SK-N-SH (cell line): ENCODE results near the gene TSHZ2.

Experiments
- CTCF ChIP-seq: fragments of 200-600 bp; sonication (generic); IDR thresholded peaks from 2 replicates; pipeline ENCODE4 v1.6.1; 2017; ENCODE audit warnings: antibody characterized with exemption, mild to moderate bottlenecking, moderate library complexity
- FOSL2 ChIP-seq: IDR thresholded peaks from 2 replicates; pipeline ENCODE4 v1.4.0; 2012; ENCODE audit warnings: low read depth, mild to moderate bottlenecking, moderate library complexity, borderline replicate concordance
- JUND ChIP-seq: IDR thresholded peaks from 2 replicates; pipeline ENCODE4 v1.4.0; 2012
- MXI1 ChIP-seq: IDR thresholded peaks from 2 replicates; pipeline ENCODE4 v1.6.1; 2012; ENCODE audit warnings: mild to moderate bottlenecking, low read depth, low read length, improper control_type of control experiment
- PBX3 ChIP-seq: IDR thresholded peaks from 2 replicates; pipeline ENCODE4; 2012
- POLR2AphosphoS5 ChIP-seq: IDR thresholded peaks from 2 replicates; pipeline ENCODE4 v1.6.1; 2012; ENCODE audit warnings: low read depth, low read length
- RAD21 ChIP-seq: IDR thresholded peaks from 2 replicates; pipeline ENCODE4 v1.6.1; 2012; ENCODE audit warnings: mild to moderate bottlenecking, low read length
- RCOR1 ChIP-seq: fragments of 150-350 bp; IDR thresholded peaks from 2 replicates; pipeline ENCODE4 v1.6.1; 2017; ENCODE audit warnings: antibody characterized with exemption, low read length
- SIN3A ChIP-seq: IDR thresholded peaks from 2 replicates; pipeline ENCODE4 v1.6.1; 2012; ENCODE audit warnings: low read depth, mild to moderate bottlenecking, low read length, moderate library complexity, borderline replicate concordance
- TCF12 ChIP-seq: IDR thresholded peaks from 2 replicates; pipeline ENCODE4 v1.4.0; 2012
- TEAD4 ChIP-seq: IDR thresholded peaks from 2 replicates; pipeline ENCODE4 v1.4.0; 2012; ENCODE audit warnings: mild to moderate bottlenecking, borderline replicate concordance; ENCODE audit not compliant: insufficient read depth
- USF2 ChIP-seq: fragments of 150-350 bp; IDR thresholded peaks from 2 replicates; pipeline ENCODE4 v1.6.1; 2017; ENCODE audit warnings: antibody characterized with exemption, low read length, low read depth, borderline replicate concordance
- ZBTB33 ChIP-seq: IDR thresholded peaks from 2 replicates; pipeline ENCODE4 v1.4.0; 2012; ENCODE audit warnings: low read depth, borderline replicate concordance

GRCh38 chr20:53141201-53142050 lies 169.3 kb downstream of the TSHZ2 start:
- no peak for TF ChIP-seq FOSL2
- TF ChIP-seq USF2, result no peak
- TF ChIP-seq JUND, result no peak
- TF ChIP-seq CTCF, result no peak
- no peak for TF ChIP-seq RAD21
- no peak for TF ChIP-seq POLR2AphosphoS5
- TF ChIP-seq TCF12, result no peak
- TF ChIP-seq SIN3A, result no peak
- no peak for TF ChIP-seq ZBTB33
- TF ChIP-seq TEAD4, result no peak
- TF ChIP-seq PBX3, result no peak
- TF ChIP-seq RCOR1, result no peak
- TF ChIP-seq MXI1, result no peak
